Measurements from ENCODE around the gene URI1. TPM values are rescaled to one million over a fixed set of nuclear protein-coding genes. Genes with fewer than 3 reads are reported as not detected.

The URI1 gene
- total RNA-seq, 1 donor from 2014 or later: 43.7 TPM

GRCh38 chr19:29952177-29952576 lies 10.1 kb downstream of the URI1 start:
- no peak for TF ChIP-seq CTCF (IDR thresholded peaks at IDR 0.05; ENCODE audit: partially characterized antibody, unreplicated experiment)
- peaks cover 3% of the 10 kb centered on the region for H3K27me3 Mint-ChIP-seq (ENCODE audit: unreplicated experiment)
- H3K4me1 Mint-ChIP-seq (ENCODE audit: low read depth, unreplicated experiment): peaks cover 3% of the 10 kb centered on the region
- peaks cover 3% of the 10 kb centered on the region for H3K9me3 Mint-ChIP-seq (ENCODE audit: unreplicated experiment)
- H3K27ac Mint-ChIP-seq (ENCODE audit: unreplicated experiment): no peak overlapping the region
- H3K36me3 Mint-ChIP-seq (ENCODE audit: unreplicated experiment): peaks cover 6% of the 10 kb centered on the region
- no peak for DNase-seq
- no peak overlapping the region for H3K4me3 Mint-ChIP-seq (ENCODE audit: unreplicated experiment)

- Mint-ChIP-seq H3K27me3 (ENCODE audit: unreplicated experiment) (peaks cover 3% of the 10 kb centered on the region), H3K36me3 (ENCODE audit: unreplicated experiment) (peaks cover 6% of the 10 kb centered on the region), H3K4me1 (ENCODE audit: low read depth, unreplicated experiment) (peaks cover 3% of the 10 kb centered on the region), H3K27ac (ENCODE audit: unreplicated experiment) (no peak overlapping the region), H3K9me3 (ENCODE audit: unreplicated experiment) (peaks cover 3% of the 10 kb centered on the region), H3K4me3 (ENCODE audit: unreplicated experiment) (no peak overlapping the region)
- no peak for TF ChIP-seq CTCF (IDR thresholded peaks at IDR 0.05; ENCODE audit: partially characterized antibody, unreplicated experiment)
- no peak for DNase-seq
These were observed 10.6 kb downstream of the URI1 start for GRCh38 chr19:29952646-29953045.

GRCh38 chr19:29953352-29954247 lies 11.6 kb downstream of the URI1 start:
- Mint-ChIP-seq H3K4me3 (ENCODE audit: unreplicated experiment) (no peak overlapping the region), H3K27ac (ENCODE audit: unreplicated experiment) (peak overlapping the region; percentile 77), H3K4me1 (ENCODE audit: low read depth, unreplicated experiment) (peaks cover 3% of the 10 kb centered on the region), H3K27me3 (ENCODE audit: unreplicated experiment) (peaks cover under 1% of the 10 kb centered on the region), H3K9me3 (ENCODE audit: unreplicated experiment) (peaks cover under 1% of the 10 kb centered on the region), H3K36me3 (ENCODE audit: unreplicated experiment) (peaks cover 6% of the 10 kb centered on the region)
- TF ChIP-seq CTCF (IDR thresholded peaks at IDR 0.05; ENCODE audit: partially characterized antibody, unreplicated experiment): no peak
- DNase-seq: no peak

GRCh38 chr19:29956855-29957254 lies 14.8 kb downstream of the URI1 start:
- H3K36me3 Mint-ChIP-seq (ENCODE audit: unreplicated experiment): no peaks in the 10 kb centered on the region
- TF ChIP-seq CTCF (IDR thresholded peaks at IDR 0.05; ENCODE audit: partially characterized antibody, unreplicated experiment): no peak
- H3K27me3 Mint-ChIP-seq (ENCODE audit: unreplicated experiment): no peaks in the 10 kb centered on the region
- no peak overlapping the region for H3K27ac Mint-ChIP-seq (ENCODE audit: unreplicated experiment)
- no peak overlapping the region for H3K4me3 Mint-ChIP-seq (ENCODE audit: unreplicated experiment)
- H3K4me1 Mint-ChIP-seq (ENCODE audit: low read depth, unreplicated experiment): peaks cover 4% of the 10 kb centered on the region
- no peak for DNase-seq
- no peaks in the 10 kb centered on the region for H3K9me3 Mint-ChIP-seq (ENCODE audit: unreplicated experiment)

- Mint-ChIP-seq H3K36me3 (ENCODE audit: unreplicated experiment) (no peaks in the 10 kb centered on the region), H3K9me3 (ENCODE audit: unreplicated experiment) (peaks cover 2% of the 10 kb centered on the region), H3K27ac (ENCODE audit: unreplicated experiment) (no peak overlapping the region), H3K4me1 (ENCODE audit: low read depth, unreplicated experiment) (peaks cover 24% of the 10 kb centered on the region), H3K27me3 (ENCODE audit: unreplicated experiment) (no peaks in the 10 kb centered on the region), H3K4me3 (ENCODE audit: unreplicated experiment) (no peak overlapping the region)
- TF ChIP-seq CTCF (IDR thresholded peaks at IDR 0.05; ENCODE audit: partially characterized antibody, unreplicated experiment): no peak
- no peak for DNase-seq
These were observed 19.3 kb downstream of the URI1 start for GRCh38 chr19:29961311-29961710.
